Renal cortical epithelial cell (primary cell): ENCODE results near the gene FAIM. TPM values are rescaled to one million over a fixed set of nuclear protein-coding genes. Genes with fewer than 3 reads are reported as not detected.
A peak's percentile ranks its signal among the peaks of the same experiment; 100 is the strongest.
"Not testable (repeated sequence)": the region's sequence is repeated elsewhere in the genome, so short reads cannot be mapped to it uniquely, and the experiment has no call there.

Source experiments
- DNase-seq: peaks from one replicate; pipeline ENCODE4 v3.0.0-alpha.2; 2011; ENCODE audit warnings: low read depth
- total RNA-seq: library from RNA; depleted of rRNA; stranded (reverse); fragments of >200 nt; gene quantifications from 2 replicates; pipeline ENCODE4 v1.2.3, GENCODE V29; 2014

Gene FAIM
- total RNA-seq, 1 donor from 2014 or later = 35.9 TPM

DNA sequence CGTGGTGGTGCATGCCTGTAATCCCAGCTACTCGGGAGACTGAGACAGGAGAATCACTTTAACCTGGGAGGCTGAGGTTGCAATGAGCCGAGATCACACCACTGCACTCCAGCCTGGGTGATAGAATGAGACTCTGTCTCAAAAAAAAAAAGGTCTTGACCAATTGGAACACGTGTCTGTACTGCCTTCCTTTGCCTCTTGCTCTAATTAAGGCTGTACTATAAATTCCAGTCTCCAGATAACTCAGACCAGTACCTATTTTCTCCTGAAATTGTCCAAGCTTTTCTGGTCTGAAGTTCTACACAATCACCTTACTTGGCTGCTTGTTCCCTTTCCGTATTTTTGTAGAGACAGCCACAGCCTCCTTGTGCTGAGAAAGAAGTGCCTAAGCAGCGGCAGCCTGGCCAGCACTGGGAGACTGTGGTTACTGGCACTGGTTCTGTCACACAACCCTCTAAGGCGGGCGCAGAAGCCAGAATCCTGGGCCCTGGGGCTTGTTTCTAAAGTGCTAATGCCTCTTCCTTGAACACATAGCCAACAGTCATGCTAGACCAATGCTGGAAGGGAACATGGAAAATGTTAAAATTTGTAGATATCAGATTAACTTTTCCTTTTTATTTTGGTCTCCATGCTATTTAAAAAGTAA lies 8.3 kb upstream of the FAIM start:
- DNase-seq = no peak

DNA sequence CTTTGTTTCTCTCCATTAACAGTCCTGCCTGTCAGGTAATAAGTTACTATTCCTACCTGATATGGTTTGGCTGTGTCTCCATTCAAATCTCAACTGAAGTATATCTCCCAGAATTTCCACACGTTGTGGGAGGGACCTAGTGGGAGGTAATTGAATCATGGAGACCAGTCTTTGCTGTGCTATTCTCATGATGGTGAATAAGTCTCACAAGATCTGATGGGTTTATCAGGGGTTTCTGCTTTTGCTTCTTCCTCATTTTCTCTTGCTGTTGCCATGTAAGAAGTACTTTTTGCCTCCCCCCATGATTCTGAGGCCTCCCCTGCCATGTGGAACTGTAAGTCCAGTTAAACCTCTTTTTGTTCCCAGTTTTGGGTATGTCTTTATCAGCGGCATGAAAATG lies 6.9 kb upstream of the FAIM start:
- DNase-seq = not testable (repeated sequence)

DNA sequence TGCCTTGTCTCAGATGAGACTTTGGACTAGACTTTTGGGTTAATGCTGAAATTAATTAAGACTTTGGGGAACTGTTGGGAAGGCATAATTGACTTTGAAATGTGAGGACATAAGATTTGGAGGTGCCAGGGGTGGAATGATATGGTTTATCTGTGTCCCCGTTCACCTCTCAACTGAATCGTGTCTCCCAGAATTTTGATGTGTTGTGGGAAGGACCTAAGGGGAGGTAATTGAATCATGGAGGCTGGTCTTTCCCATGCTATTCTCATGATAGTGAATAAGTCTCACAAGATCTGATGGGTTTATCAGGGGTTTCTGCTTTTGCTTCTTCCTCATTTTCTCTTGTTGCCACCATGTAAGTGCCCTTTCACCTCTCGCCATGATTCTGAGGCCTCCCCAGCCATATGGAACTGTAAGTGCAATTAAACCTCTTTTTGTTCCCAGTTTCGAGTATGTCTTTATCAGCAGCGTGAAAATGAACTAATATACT lies 4.4 kb upstream of the FAIM start:
- not testable (repeated sequence) for DNase-seq

DNA sequence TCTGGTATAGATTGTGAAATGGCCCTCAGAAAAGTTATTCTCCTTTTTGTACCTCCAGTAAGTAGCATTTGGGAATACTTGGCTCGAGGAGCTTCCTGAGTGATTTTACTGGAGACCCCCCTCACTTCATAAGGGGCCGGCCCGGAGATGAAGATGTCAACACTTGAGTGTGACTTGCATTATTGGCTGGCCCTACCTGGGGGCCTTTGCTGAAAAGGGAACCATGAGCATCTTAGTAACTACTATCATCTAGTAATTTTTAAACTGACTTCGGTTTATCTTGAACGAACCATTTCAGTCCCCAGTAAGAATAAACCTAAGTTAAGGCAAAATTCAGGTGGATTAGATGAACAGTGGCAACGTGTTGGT lies 1.3 kb downstream of the FAIM start:
- DNase-seq = no peak

DNA sequence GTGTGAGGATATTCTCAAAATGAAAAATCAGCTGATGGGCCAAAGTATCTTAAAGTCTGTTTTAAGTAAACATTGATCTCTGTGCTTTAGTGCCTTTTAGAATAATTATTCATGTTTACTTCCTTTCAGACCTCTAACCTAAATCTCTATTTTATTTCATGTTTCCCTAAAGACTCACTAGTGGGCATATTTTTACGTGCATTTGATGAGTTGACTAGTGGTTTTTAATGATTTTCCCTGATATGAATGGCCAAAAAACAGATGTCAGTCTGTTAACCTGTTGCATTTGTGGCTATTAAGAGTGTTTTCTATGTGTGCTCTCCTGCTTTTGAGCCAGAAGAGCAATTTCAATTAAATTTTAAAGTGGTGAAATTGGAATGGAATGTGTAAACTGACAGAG lies 6.9 kb downstream of the FAIM start:
- DNase-seq = no peak

DNA sequence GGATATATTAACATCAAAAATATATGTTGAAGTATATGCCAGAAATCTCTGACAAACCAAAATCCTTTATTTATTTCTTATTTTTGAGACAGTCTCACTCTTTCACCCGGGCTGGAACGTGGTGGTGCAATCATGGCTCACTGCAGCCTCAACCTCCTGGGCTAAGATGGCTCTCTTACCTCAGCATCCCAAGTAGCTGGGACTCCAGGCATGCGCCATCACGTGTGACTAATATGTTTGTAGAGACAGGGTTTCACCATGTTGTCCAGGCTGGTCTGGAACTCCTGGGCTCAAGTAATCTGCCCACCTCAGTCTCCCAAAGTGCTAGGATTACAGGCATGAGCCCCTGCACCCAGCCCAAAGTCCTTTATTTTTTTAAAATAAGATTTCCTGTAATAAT lies 11.9 kb downstream of the FAIM start:
- DNase-seq = no peak

DNA sequence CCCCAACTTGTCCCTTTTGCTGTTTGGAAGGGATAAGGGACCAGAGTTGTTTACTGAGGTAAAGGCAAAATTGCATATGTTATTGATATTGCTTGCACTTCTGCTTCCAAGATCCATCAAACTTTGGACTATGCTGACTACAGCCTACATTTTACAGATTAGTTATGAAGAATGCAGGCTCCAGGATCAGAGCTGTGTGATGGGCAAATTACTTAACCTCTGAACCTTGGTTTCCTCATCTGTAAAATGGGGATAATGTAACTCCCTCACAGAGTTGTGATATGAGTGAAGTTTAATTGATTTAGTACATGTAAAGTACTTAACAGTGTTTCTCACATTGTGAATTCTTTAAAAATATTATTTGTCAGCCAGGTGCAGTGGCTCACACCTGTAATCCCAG lies 15.9 kb downstream of the FAIM start:
- no peak for DNase-seq

DNA sequence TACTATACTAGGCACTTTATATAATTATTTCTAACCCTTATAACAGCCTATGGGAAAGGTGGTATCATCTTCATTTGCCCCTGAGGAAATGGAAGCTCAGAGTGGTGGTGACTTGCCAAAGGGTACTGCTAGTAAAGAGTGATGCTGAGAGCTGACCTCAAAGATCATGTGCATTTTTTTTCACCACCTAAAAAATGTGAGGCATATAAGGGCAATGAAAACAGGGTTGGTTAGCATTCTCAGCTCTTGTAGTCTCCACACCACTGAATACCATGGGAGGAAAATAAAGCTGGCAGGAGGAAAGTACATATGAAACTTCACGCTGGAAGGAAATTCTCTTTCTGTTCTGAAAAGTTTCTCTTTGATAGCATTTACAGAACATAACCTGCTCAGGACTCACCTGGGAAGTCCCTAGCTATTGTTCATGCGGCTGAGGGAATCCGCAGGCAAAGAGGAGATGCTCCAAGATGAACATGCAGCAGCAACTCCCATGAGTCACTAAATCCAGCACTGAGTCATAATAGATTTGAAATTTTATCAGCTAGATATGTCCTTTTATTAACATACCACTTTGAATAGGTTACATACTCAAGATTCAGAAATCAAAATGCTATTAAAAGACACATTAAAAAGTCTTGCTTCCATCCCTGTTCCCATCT lies 17.3 kb downstream of the FAIM start:
- DNase-seq = no peak

DNA sequence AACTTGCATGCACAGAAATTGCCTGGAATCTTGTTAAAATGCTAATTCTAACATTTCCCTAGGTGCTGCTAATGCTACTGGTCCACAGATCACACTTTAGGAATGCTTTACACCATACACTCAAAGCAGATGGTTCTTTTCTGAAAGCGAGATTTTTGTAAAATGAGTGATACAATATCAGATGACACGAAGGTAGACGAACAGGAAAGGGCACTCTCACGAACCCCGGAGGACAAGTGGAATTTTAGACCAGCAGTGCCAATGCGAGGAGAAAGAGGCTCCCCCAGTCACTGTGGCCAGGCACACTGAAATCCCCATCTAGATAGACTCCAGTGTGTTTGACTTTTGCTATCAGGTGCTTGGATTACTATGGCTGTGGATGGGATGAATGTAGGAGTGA lies 21.0 kb downstream of the FAIM start:
- no peak for DNase-seq

DNA sequence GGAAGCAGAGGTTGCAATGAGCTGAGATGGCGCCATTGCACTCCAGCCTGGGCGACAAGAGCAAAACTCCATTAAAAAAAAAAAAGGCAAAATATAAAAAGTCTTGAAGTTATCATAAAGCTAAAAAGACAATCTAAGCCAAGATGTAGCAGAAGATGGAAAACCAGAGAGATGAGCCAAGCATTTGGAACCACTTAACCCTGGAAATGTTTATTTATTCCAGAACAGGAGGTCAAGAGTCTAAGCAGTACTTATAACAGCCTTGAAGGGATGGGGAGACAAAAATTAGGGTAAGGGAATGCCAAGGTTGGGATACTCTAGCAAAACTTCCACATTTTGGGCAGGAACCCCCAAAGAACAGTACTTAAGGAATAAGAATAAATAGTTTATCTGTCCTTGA lies 30.1 kb downstream of the FAIM start:
- no peak for DNase-seq

DNA sequence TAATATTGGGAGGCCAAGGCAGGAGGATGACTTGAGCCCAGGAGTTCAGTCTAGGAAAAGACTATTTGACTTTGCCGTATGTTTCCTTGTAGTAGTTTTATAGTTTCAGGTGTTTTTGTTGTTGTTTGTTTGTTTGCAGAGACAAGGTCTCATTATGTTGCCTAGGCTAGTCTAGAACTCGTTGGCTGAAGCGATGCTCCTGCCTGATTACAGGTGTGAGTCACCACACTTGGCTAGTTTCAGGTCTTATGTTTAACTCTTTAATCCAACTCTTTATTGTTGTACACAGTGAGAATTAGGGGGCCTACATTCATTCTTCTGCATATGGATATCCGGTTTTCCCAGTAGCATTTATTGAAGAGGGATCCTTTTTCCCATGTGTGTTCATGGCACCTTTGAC lies 32.0 kb downstream of the FAIM start:
- DNase-seq = no peak

DNA sequence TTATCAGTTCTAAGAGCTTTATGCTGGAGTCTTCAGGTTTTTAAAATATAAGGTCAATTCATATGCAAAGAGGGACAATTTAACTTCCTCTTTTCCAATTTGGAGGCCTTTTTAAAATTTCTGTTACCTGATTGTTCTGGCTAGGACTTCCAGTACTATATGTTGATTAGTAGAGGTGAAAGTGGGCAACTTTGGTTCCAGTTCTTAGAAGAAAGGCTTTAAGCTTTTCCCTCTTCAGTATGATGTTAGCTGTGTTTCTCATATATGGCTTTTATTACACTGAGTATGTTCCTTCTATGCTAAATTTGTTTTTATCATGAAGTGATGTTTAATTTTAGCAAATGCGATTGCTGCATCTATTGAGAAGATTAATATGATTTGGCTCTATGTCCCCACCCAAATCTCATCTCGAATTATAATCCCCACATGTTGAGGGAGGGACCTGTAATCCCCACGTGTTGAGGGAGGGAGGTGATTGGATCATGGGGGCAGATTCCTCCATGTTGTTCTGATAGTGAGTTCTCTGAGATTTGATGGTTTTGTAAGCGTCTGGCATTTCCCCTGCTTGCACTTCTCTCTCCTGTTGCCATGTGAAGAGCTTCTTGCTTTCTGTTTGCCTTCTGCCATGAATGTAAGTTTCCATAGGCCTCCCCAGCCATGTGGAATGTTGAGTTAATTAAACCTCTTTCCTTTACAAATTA lies 33.8 kb downstream of the FAIM start:
- no peak for DNase-seq

DNA sequence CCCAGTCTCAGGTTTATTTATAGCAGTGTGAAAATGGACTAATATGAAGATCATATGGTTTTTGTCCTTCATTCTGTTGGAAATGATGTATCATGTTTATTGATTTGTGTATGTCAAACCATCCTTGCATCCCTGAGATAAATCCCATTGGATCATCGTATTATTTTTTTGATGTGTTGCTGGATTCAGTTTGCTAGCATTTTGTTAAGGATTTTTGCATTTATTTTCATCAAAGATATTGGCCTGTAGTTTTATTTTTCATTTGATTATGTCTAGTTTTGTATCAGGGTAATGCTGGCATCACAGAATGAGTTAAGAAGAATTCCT lies 34.3 kb downstream of the FAIM start:
- no peak for DNase-seq

DNA sequence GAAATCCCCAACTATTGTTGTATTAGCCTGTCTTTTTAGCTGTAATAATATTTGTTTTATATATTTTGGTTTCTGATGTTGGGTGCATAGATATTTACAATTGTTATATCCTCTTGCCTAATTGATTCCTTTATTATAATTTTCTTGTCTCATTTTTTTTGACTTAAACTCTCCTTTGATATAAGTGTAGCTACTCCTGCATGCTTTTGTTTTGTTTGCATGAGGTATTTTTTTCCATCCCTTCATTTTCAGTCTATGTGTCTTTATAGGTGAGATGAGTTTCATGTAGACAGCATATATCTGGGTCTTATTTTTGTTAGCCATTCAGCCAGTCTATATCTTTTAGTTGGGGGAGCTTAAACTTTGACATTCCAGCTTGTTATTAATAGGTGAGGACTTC lies 37.4 kb downstream of the FAIM start:
- DNase-seq = no peak

DNA sequence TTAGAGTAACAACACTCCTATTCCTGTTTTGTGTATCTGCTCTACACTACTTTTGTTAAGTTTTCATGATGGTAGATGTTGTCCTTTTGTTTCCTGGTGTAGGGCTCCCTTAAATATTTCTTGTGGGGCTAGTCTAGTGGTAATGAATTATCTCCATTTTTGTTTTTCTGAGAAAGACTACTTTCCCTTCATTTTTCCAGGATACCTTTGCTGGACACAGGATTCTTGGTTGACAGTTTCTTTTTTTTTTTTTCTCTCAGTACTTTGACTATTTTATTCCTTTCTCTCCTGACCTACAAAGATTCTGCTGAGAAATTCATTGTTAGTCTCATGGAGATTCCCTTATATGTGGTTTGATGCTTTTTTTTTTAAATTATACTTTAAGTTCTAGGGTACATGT lies 37.9 kb downstream of the FAIM start:
- no peak for DNase-seq

DNA sequence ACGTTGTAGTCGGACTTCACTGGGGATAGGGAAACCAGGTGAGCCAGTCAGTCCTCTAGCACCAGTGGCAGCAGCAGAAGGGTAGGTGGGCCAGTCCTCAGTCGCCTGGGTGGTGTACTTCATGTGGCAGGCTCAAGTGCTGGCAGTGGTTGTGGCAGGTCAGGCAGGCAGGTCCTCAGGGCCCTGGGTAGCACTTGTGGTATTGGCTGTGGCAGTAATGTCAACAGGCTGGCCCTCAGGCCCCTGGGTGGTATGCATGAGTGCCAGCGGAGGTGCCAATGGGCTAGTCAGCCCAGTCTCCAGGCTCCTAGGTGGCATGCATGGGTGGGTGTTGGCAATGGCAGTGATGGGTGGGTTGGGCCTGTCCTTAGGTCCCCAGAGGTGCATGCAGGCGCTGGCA lies 40.6 kb downstream of the FAIM start:
- DNase-seq = no peak

DNA sequence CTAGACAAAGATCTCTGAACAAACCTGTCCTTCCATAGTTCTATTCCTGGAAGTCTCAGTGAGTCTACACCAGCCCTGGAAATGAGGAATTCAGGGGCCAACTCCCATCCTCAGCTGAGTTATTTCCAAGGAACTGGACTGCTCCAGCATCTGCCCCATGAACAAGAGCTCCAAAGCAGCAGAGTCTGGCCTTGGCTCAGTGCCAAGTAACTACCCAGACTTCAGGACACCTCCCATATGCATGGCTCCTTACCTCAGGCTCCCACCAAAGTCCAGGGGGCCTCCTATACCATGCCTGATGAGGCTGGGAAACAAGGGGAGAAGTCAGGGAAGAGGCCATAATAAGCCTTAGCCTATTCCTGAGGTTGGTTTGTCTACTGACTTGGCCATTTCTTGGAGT lies 45.0 kb downstream of the FAIM start:
- no peak for DNase-seq

DNA sequence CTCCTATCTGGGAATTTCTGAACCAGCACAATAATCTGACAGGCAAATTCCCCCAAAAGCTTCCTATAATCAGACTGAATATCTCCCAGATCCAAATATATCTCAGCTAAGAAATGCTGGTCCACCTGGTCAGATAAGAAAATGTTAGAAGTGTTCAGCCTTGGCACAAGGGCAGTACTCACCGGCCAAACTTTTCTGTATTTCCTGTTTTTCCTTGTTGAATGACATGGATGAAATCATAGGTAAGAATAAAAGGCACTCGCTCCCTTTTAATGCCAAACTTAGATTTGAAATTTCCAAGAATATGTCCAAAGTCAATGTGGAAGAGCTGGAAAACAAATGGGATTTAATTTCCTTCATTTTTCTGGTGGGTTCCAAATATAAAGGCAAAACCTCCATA lies 48.9 kb downstream of the FAIM start:
- no peak for DNase-seq

DNA sequence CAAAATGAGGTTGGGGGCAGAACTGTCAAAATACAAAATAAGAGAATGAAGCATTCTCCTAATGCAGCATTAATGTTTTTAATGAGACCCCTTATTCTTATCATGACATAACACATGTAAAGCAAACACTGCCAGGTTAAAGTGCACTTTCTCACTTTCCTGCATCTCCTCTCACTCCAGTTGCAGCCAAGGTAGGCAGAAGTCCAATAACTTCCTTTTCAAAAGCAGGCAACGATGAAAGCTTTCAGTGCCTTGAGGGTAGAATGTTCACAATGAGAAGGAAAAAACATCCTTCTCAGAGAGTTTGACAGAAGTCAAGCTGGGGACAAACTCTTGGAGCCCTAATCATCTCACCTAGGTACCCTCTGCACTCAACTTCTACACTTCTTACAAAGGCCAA lies 59.5 kb downstream of the FAIM start:
- DNase-seq = no peak

DNA sequence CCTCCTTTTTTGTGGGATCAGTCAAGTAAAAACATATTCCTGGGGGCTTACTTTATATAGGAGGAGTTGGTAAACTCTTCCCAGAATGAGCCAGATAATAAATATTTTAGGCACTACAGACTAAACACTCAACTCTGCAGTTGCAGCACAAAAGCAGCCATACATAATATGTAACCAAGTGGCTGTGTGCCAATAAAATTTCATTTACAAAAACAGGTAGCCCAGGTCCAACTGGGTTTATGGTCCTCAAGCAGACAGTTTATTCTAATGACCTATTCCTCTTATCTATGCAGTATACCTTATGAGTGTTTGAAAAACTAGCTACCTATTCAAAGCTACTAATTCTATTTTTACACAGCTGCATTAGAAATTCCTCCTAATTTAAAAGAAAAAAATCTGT lies 61.8 kb downstream of the FAIM start:
- no peak for DNase-seq

DNA sequence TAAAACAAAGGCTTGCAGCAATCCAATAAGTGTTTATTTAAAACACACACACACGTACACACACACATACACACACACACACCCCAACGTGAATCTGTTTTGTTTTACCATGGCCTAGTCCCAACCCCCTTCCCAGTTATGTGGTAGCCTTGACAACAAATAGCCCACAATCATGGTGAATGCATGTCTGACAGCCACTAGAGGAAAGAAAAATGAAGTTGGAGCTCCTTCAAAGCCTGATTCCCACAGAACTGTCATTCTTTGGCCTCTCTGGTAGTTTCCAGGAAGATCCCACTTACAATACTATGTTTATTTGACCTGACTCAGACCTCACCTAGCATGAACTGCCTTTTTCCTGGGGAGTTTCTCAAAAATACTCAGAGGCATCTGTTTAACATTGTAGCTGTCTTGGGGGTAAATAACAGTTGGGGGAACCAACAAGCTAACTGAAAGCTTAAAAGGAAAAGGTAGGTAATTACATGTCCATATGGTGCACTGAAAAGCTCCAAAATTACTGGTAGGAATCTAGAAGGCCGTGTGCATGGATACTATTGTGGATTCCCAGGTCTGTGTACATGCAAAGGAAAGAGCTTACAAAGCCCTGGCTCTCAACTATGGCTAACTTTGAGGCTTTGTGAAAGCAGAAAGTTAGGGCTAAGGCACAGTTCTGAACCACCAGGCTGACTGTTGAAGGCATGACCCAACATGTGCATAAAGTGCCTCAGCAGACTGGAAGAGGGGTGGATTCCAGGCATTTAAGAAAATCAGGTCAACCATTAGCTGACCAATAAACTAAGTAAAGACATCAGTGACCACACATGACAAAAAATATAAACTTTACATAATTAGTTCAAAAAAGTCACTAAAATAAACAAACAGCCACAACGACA lies 65.3 kb downstream of the FAIM start:
- peak; percentile 95 for DNase-seq

DNA sequence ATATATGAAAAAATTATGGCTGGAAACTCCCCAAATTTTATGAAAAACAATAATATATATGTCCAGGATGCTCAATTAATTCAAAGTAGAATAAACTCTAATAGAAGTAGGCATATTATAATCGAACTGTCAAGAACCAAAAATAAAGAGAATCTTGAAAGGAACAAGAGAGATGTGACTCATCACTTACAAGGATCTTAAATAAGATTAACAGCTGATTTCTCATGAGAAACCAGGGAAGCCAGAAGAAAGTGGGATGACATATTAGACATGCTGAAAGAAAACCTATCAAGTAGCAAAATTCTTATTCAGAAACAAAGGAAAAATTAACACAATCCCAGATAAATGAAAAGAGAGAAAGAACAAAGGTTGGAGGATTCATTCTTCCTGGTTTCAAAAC lies 66.8 kb downstream of the FAIM start:
- peak; percentile 69 for DNase-seq
